Keratinocyte (primary cell): Measurements from ENCODE around the gene EXOSC9.

Experiments used
- CTCF ChIP-seq, 3 experiments: IDR thresholded peaks in 1 of 3; conservative IDR thresholded peaks in 1 of 3; optimal IDR thresholded peaks in 1 of 3; 2 replicates in 2 of 3; 3 replicates in 1 of 3; pipeline versions ENCODE3 to v1.5.1; 2011; ENCODE audit warnings: low read length in 3 of 3, mild to moderate bottlenecking in 3 of 3, moderate library complexity in 2 of 3, control low read depth in 1 of 3, inconsistent platforms in 1 of 3; ENCODE audit not compliant: insufficient read depth in 2 of 3; ENCODE audit errors: extremely low read depth in 1 of 3
- EZH2 ChIP-seq: IDR thresholded peaks from one replicate; pipeline ENCODE4 v1.6.1; 2012; ENCODE audit warnings: inconsistent platforms, mild to moderate bottlenecking, low read length, moderate library complexity

- TF ChIP-seq EZH2 (no peak), CTCF (optimal IDR thresholded peaks at IDR 0.05 in 1 of 3, IDR thresholded peaks at IDR 0.05 in 1 of 3, conservative IDR thresholded peaks at IDR 0.05 in 1 of 3; ENCODE audit: extremely low read depth in 1 of 3, insufficient read depth in 2 of 3, low read length in 3 of 3) (no peak)
These were observed 16.1 kb upstream of the EXOSC9 start for GRCh38 chr4:121784975-121785374.
